Keratinocyte (primary cell): ENCODE results near the gene LRRC8C.

ENCODE experiments used
- EZH2 ChIP-seq: IDR thresholded peaks from one replicate; pipeline ENCODE4 v1.6.1; 2012; ENCODE audit warnings: inconsistent platforms, mild to moderate bottlenecking, low read length, moderate library complexity
- TF ChIP-seq, protein P1 (sequence below), 3 experiments: IDR thresholded peaks in 1 of 3; conservative IDR thresholded peaks in 1 of 3; optimal IDR thresholded peaks in 1 of 3; 2 replicates in 2 of 3; 3 replicates in 1 of 3; pipeline versions ENCODE3 to v1.5.1; 2011; ENCODE audit warnings: low read length in 3 of 3, mild to moderate bottlenecking in 3 of 3, moderate library complexity in 2 of 3, control low read depth in 1 of 3, inconsistent platforms in 1 of 3; ENCODE audit not compliant: insufficient read depth in 2 of 3; ENCODE audit errors: extremely low read depth in 1 of 3

DNA sequence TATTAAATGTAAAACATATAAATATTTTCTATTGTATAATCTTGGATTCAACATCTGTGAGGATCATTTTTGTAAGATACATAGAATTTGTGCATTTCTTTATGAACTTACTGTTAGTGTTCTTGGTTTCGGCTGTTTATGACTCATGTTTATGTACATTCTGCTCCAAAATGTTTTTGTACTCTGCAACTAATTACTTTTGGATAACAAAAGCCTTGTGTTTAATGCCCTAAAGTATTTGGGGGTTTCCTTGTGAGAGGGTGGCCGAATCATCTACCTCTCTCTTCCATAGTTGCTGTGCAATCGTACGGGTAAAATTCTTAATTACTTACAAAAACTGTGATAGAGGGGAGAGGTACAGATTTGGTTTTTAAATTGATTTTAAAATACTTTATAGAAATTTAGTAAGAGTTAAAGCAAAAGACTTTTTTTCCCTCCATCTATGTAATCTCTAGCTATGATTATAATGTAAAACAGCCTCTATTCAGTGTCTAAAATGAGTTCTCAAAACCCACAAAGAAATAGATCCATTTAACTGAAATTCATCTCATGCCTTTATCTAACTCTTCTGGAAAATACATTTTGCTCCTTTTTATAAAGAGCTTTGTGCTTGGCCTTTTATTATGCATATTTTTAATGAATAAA lies 38.7 kb upstream of the LRRC8C start:
- TF ChIP-seq, protein P1, sequence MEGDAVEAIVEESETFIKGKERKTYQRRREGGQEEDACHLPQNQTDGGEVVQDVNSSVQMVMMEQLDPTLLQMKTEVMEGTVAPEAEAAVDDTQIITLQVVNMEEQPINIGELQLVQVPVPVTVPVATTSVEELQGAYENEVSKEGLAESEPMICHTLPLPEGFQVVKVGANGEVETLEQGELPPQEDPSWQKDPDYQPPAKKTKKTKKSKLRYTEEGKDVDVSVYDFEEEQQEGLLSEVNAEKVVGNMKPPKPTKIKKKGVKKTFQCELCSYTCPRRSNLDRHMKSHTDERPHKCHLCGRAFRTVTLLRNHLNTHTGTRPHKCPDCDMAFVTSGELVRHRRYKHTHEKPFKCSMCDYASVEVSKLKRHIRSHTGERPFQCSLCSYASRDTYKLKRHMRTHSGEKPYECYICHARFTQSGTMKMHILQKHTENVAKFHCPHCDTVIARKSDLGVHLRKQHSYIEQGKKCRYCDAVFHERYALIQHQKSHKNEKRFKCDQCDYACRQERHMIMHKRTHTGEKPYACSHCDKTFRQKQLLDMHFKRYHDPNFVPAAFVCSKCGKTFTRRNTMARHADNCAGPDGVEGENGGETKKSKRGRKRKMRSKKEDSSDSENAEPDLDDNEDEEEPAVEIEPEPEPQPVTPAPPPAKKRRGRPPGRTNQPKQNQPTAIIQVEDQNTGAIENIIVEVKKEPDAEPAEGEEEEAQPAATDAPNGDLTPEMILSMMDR (optimal IDR thresholded peaks at IDR 0.05 in 1 of 3, IDR thresholded peaks at IDR 0.05 in 1 of 3, conservative IDR thresholded peaks at IDR 0.05 in 1 of 3; ENCODE audit: extremely low read depth in 1 of 3, insufficient read depth in 2 of 3, low read length in 3 of 3): no peak
- TF ChIP-seq EZH2: no peak
